Gastrocnemius medialis (tissue), 4 donors: Measurements from ENCODE around the gene DUS1L. TPM values are rescaled to one million over a fixed set of nuclear protein-coding genes. Genes with fewer than 3 reads are reported as not detected.

ENCODE experiments used
- ATAC-seq, 2 donors: fragments of 150-250 bp; one replicate each; pipeline ENCODE4 v1.9.1; 2016
- DNase-seq, 2 donors: peaks; one replicate each; pipeline ENCODE4 v3.0.0-alpha.2; 2019
- H3K27ac ChIP-seq, 4 donors: fragments of 200-600 bp; sonication (generic); 1 replicate in 1 of 4; 2 replicates in 3 of 4; pipeline ENCODE4 v1.5.1; 2016 to 2018; ENCODE audit warnings: mild to moderate bottlenecking in 2 of 4, moderate library complexity in 1 of 4
- H3K27me3 ChIP-seq, 3 donors: fragments of 200-600 bp; sonication (generic) in 2 of 3; 1 replicate in 1 of 3; 2 replicates in 2 of 3; pipeline versions ENCODE4 v1.5.1 to v1.6.0; 2016 to 2019; ENCODE audit warnings: mild to moderate bottlenecking in 1 of 3, moderate library complexity in 1 of 3
- H3K36me3 ChIP-seq, 2 donors: fragments of 200-600 bp; sonication (generic) in 1 of 2; one replicate each; pipeline ENCODE4 v1.5.1; 2017 to 2018
- H3K4me1 ChIP-seq, 2 donors: fragments of 200-600 bp; sonication (generic) in 1 of 2; one replicate each; pipeline ENCODE4 v1.5.1; 2016 to 2017; ENCODE audit warnings: mild to moderate bottlenecking in 2 of 2
- H3K4me3 ChIP-seq, 4 donors: fragments of 200-600 bp; sonication (generic) in 3 of 4; 1 replicate in 1 of 4; 2 replicates in 3 of 4; pipeline ENCODE4 v1.5.1; 2016 to 2019; ENCODE audit warnings: mild to moderate bottlenecking in 2 of 4
- H3K9me3 ChIP-seq, 3 donors: fragments of 200-600 bp; sonication (generic) in 2 of 3; 1 replicate in 1 of 3; 2 replicates in 2 of 3; pipeline ENCODE4 v1.5.1; 2016 to 2019
- CTCF ChIP-seq, 5 experiments: fragments of 450-650 bp in 3 of 5; fragments of 200-600 bp in 2 of 5; sonication (generic) in 2 of 5; IDR thresholded peaks in 4 of 5; conservative IDR thresholded peaks in 1 of 5; 1 replicate in 4 of 5; 2 replicates in 1 of 5; pipeline ENCODE4 v1.5.1; 2016 to 2019; ENCODE audit warnings: antibody characterized with exemption in 5 of 5, mild to moderate bottlenecking in 3 of 5, moderate library complexity in 3 of 5
- POLR2A ChIP-seq, 2 donors: fragments of 450-650 bp; IDR thresholded peaks; one replicate each; pipeline ENCODE4 v1.6.1; 2017; ENCODE audit warnings: antibody characterized with exemption in 2 of 2, mild to moderate bottlenecking in 2 of 2, moderate library complexity in 2 of 2
- in situ Hi-C, 4 donors: fragments of 200-750 bp; cut with MboI; loops; one replicate each; pipeline versions ENCODE4 v1.15.0 to v1.8.0; 2017; ENCODE audit warnings: low sequenced_read_pairs in 4 of 4
- intact Hi-C: fragments of 100-400 bp; cut with DNase I; formaldehyde crosslinking; loops from one replicate; pipeline ENCODE4 v1.15.1; 2023; ENCODE audit warnings: low total_unique reads
- total RNA-seq, 4 donors: library from RNA; depleted of rRNA; stranded (reverse); fragments of >200 nt; gene quantifications; one replicate each; pipeline versions ENCODE4 v1.1.0 to v1.2.3, GENCODE V29; 2016

Gene DUS1L
- total RNA-seq, 4 donors from 2014 or later: 54.6 to 119 (median 83.2) TPM

GRCh38 chr17:82078433-82078832 is 12.8 kb upstream of the DUS1L start:
- intact Hi-C loops: loop anchor here (10.0 kb wide), 1 partner anchor 74 kb away; no protein-coding TSS in a partner anchor
- ATAC-seq (no peak), DNase-seq (no peak)
- in situ Hi-C loops: no loop called here
- no peak overlapping the region for H3K27ac ChIP-seq
- H3K27me3 ChIP-seq: no peaks in the 10 kb centered on the region
- peaks cover 0 to 44% of the 10 kb centered on the region in 2 donors for H3K36me3 ChIP-seq
- H3K4me1 ChIP-seq: no peaks in the 10 kb centered on the region
- no peak overlapping the region for H3K4me3 ChIP-seq
- no peaks in the 10 kb centered on the region for H3K9me3 ChIP-seq
- TF ChIP-seq CTCF (IDR thresholded peaks at IDR 0.05 in 4 of 5, conservative IDR thresholded peaks at IDR 0.05 in 1 of 5): no peak
- no peak for TF ChIP-seq POLR2A (IDR thresholded peaks at IDR 0.05)

DNA sequence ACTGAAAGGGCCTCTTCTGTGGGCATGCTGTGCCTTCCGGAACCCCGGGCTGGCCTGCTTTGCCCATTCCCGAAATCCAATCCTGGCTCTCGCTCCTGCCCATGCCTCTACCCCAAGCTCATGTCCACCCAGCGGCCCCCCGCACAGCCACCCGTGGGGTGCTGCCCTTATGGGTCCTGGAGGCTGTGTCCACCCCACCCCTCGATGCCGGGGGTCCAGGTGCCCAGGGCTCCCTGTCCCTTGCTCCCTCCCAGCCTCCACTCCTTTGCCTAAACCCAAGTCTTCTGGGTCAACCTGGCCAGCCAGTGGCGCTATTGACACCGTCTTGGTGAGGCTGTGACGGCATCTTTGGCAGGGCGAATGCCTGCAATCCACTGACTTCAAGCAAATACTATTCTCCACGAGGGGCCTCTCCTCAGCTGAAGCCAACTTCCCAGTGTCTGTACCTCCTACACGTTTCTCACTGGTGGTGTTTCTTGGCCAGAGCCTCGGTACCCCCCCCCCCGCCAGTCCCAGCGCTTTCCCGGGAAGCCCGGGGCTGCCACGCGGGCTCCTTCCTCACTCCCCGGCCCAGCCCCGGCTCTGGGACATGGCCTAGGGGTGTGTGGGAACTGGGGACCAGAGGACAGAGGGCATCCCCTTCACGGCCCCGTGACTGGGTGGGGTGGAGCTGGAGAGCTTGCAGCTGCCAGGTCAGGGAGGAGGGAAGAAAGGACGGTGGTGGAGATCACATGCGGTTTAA is 12.2 kb upstream of the DUS1L start:
- Histone ChIP-seq H3K36me3 (peaks cover 0 to 37% of the 10 kb centered on the region in 2 donors), H3K27ac (no peak overlapping the region), H3K9me3 (no peaks in the 10 kb centered on the region), H3K27me3 (no peaks in the 10 kb centered on the region), H3K4me3 (no peak overlapping the region), H3K4me1 (no peaks in the 10 kb centered on the region)
- in situ Hi-C loops: no loop called here
- peak in 1 of 2 donors; percentile 59 for ATAC-seq
- intact Hi-C loops: loop anchor here (10.0 kb wide), 1 partner anchor 73 kb away; no protein-coding TSS in a partner anchor
- peak in 1 of 2 donors; percentile 52 for DNase-seq
- TF ChIP-seq POLR2A (IDR thresholded peaks at IDR 0.05) (no peak), CTCF (IDR thresholded peaks at IDR 0.05 in 4 of 5, conservative IDR thresholded peaks at IDR 0.05 in 1 of 5) (no peak)

GRCh38 chr17:82076785-82077591 is 11.4 kb upstream of the DUS1L start:
- DNase-seq: no peak
- in situ Hi-C loops (no loop called here), intact Hi-C loops (loop anchor here (10.0 kb wide), 1 partner anchor 72 kb away; no protein-coding TSS in a partner anchor)
- no peaks in the 10 kb centered on the region for H3K9me3 ChIP-seq
- peaks cover 0 to 30% of the 10 kb centered on the region in 2 donors for H3K36me3 ChIP-seq
- TF ChIP-seq POLR2A (IDR thresholded peaks at IDR 0.05) (no peak), CTCF (IDR thresholded peaks at IDR 0.05 in 4 of 5, conservative IDR thresholded peaks at IDR 0.05 in 1 of 5) (no peak)
- no peaks in the 10 kb centered on the region for H3K27me3 ChIP-seq
- H3K4me1 ChIP-seq: no peaks in the 10 kb centered on the region
- H3K4me3 ChIP-seq: no peak overlapping the region
- ATAC-seq: peak in 1 of 2 donors; percentile 22
- H3K27ac ChIP-seq: no peak overlapping the region

- no peaks in the 10 kb centered on the region for H3K4me1 ChIP-seq
- no peaks in the 10 kb centered on the region for H3K27me3 ChIP-seq
- H3K36me3 ChIP-seq: peaks cover 0 to 22% of the 10 kb centered on the region in 2 donors
- DNase-seq (no peak), ATAC-seq (no peak)
- no peaks in the 10 kb centered on the region for H3K9me3 ChIP-seq
- intact Hi-C loops (loop anchor here (10.0 kb wide), 1 partner anchor 71 kb away; no protein-coding TSS in a partner anchor), in situ Hi-C loops (no loop called here)
- no peak overlapping the region for H3K4me3 ChIP-seq
- H3K27ac ChIP-seq: no peak overlapping the region
- TF ChIP-seq POLR2A (IDR thresholded peaks at IDR 0.05): no peak
These were observed 10.6 kb upstream of the DUS1L start for GRCh38 chr17:82076018-82076784.
